Liver (tissue), 9 donors: ENCODE data around the gene JAM3. TPM values are rescaled to one million over a fixed set of nuclear protein-coding genes. Genes with fewer than 3 reads are reported as not detected.

ENCODE experiments used
- DNase-seq: peaks from one replicate; pipeline ENCODE4 v3.0.0-alpha.2; 2017; ENCODE audit warnings: low spot score
- H3K27ac ChIP-seq, 2 donors: one replicate each; pipeline ENCODE4 v1.7.0; 2013; ENCODE audit warnings: inconsistent platforms in 2 of 2, low read length in 2 of 2, control low read depth in 1 of 2, low read depth in 1 of 2, mild to moderate bottlenecking in 1 of 2
- H3K27me3 ChIP-seq, 4 donors: one replicate each; pipeline versions ENCODE4 v1.6.1 to v1.7.0; 2013; ENCODE audit warnings: low read length in 3 of 4, inconsistent platforms in 1 of 4, mild to moderate bottlenecking in 1 of 4, moderate library complexity in 1 of 4; ENCODE audit not compliant: control insufficient read depth in 4 of 4, insufficient read depth in 4 of 4
- H3K36me3 ChIP-seq, 4 donors: one replicate each; pipeline versions ENCODE4 v1.6.1 to v1.7.0; 2013; ENCODE audit warnings: low read length in 3 of 4, mild to moderate bottlenecking in 3 of 4, low read depth in 1 of 4, moderate library complexity in 1 of 4; ENCODE audit not compliant: control insufficient read depth in 4 of 4, insufficient read depth in 3 of 4
- H3K4me1 ChIP-seq, 4 donors: one replicate each; pipeline versions ENCODE4 v1.6.1 to v1.7.0; 2013; ENCODE audit warnings: low read length in 3 of 4, mild to moderate bottlenecking in 3 of 4, moderate library complexity in 1 of 4; ENCODE audit not compliant: control insufficient read depth in 4 of 4, insufficient read depth in 4 of 4
- H3K4me3 ChIP-seq, 3 donors: one replicate each; pipeline versions ENCODE4 v1.6.1 to v1.7.0; 2013; ENCODE audit warnings: low read length in 3 of 3, control low read depth in 1 of 3, low read depth in 1 of 3, mild to moderate bottlenecking in 1 of 3
- H3K9ac ChIP-seq, 2 donors: one replicate each; pipeline ENCODE4 v1.7.0; 2013; ENCODE audit warnings: low read length in 2 of 2, mild to moderate bottlenecking in 2 of 2, moderate library complexity in 2 of 2, control low read depth in 1 of 2, low read depth in 1 of 2
- H3K9me3 ChIP-seq, 4 donors: one replicate each; pipeline versions ENCODE4 v1.6.1 to v1.7.0; 2013; ENCODE audit warnings: low read length in 3 of 4; ENCODE audit not compliant: control insufficient read depth in 4 of 4
- CTCF ChIP-seq: fragments of 150-350 bp; IDR thresholded peaks from 2 replicates; pipeline ENCODE4 v1.5.1; 2017; ENCODE audit warnings: improper control_type of control experiment, low read depth, low read length; ENCODE audit not compliant: missing input control
- EGR1 ChIP-seq, 2 donors: IDR thresholded peaks; 2 replicates each; pipeline ENCODE4 v1.6.1; 2016 to 2018; ENCODE audit warnings: antibody characterized with exemption in 2 of 2, low read depth in 2 of 2
- FOXA1 ChIP-seq: IDR thresholded peaks from 2 replicates; pipeline ENCODE4 v1.6.1; 2016; ENCODE audit warnings: antibody characterized with exemption
- FOXA2 ChIP-seq: IDR thresholded peaks from 2 replicates; pipeline ENCODE4 v1.6.1; 2016; ENCODE audit warnings: antibody characterized with exemption
- GABPA ChIP-seq, 2 donors: IDR thresholded peaks in 1 of 2; conservative IDR thresholded peaks in 1 of 2; 2 replicates each; pipeline ENCODE4 v1.6.1; 2016; ENCODE audit warnings: antibody characterized with exemption in 2 of 2, mild to moderate bottlenecking in 1 of 2, moderate library complexity in 1 of 2
- HNF4A ChIP-seq, 2 donors: conservative IDR thresholded peaks; 2 replicates each; pipeline ENCODE4 v1.6.1; 2016; ENCODE audit warnings: antibody characterized with exemption in 2 of 2, mild to moderate bottlenecking in 2 of 2
- HNF4G ChIP-seq: IDR thresholded peaks from 2 replicates; pipeline ENCODE4 v1.6.1; 2016; ENCODE audit warnings: antibody characterized with exemption
- JUND ChIP-seq, 2 donors: IDR thresholded peaks; 2 replicates each; pipeline ENCODE4 v1.6.1; 2016; ENCODE audit warnings: antibody characterized with exemption in 2 of 2
- NR2F2 ChIP-seq: IDR thresholded peaks from 2 replicates; pipeline ENCODE4 v1.6.1; 2016; ENCODE audit warnings: antibody characterized with exemption
- RAD21 ChIP-seq, 2 donors: IDR thresholded peaks; 2 replicates each; pipeline ENCODE4 v1.6.1; 2016; ENCODE audit warnings: antibody characterized with exemption in 2 of 2, mild to moderate bottlenecking in 2 of 2
- RXRA ChIP-seq, 2 donors: IDR thresholded peaks; 2 replicates each; pipeline ENCODE4 v1.6.1; 2017 to 2018; ENCODE audit warnings: antibody characterized with exemption in 2 of 2, mild to moderate bottlenecking in 1 of 2
- SP1 ChIP-seq: IDR thresholded peaks from 2 replicates; pipeline ENCODE4 v1.6.1; 2018; ENCODE audit warnings: antibody characterized with exemption, mild to moderate bottlenecking
- TAF1 ChIP-seq: conservative IDR thresholded peaks from 2 replicates; pipeline ENCODE4 v1.6.1; 2016; ENCODE audit warnings: antibody characterized with exemption, mild to moderate bottlenecking
- YY1 ChIP-seq: IDR thresholded peaks from 2 replicates; pipeline ENCODE4 v1.6.1; 2016; ENCODE audit warnings: antibody characterized with exemption, mild to moderate bottlenecking
- ZBTB33 ChIP-seq: IDR thresholded peaks from 2 replicates; pipeline ENCODE4 v1.6.1; 2016; ENCODE audit warnings: antibody characterized with exemption
- WGBS: extraction: QIAGEN DNeasy Blood & Tissue Kit; methylation state at CpG from one replicate; pipeline ENCODE4 v1.1.7; 2013; 5-methylcytosine and 5-hydroxymethylcytosine counted together
- polyA plus RNA-seq, 2 donors: library from polyadenylated mRNA; stranded (reverse) in 1 of 2; unstranded in 1 of 2; fragments of 200-250 nt in 1 of 2; fragments of >200 nt in 1 of 2; fragmentation: Nextera tagmentation in 1 of 2; extraction: Ambion mirVana in 1 of 2; gene quantifications; one replicate each; pipeline versions ENCODE4 v1.2.1 to v1.2.3, GENCODE V29; 2013 to 2015
- total RNA-seq, 2 donors: library from RNA; depleted of rRNA; stranded (reverse); fragments of >200 nt; gene quantifications; one replicate each; pipeline ENCODE4 v1.2.3, GENCODE V29; 2014
- TF ChIP-seq, protein P1 (sequence below): IDR thresholded peaks from 2 replicates; pipeline ENCODE4 v1.6.1; 2016; ENCODE audit warnings: antibody characterized with exemption
- TF ChIP-seq, protein P2 (sequence below): IDR thresholded peaks from 2 replicates; pipeline ENCODE4 v1.6.1; 2016; ENCODE audit warnings: antibody characterized with exemption, mild to moderate bottlenecking
- donor health status: healthy.
- donor health status: healthy.
- donor health status: healthy.
- donor health status: healthy.
- donor health status: healthy.

The JAM3 gene
- total and polyA plus RNA-seq, 4 donors = 1.6 to 4.3 (median 2.1) TPM

- H3K4me1 ChIP-seq = no peaks in the 10 kb centered on the region
- no peak for DNase-seq
- no peak overlapping the region for H3K4me3 ChIP-seq
- H3K9me3 ChIP-seq = peaks cover 0 to 9% (median 4%) of the 10 kb centered on the region in 4 donors
- no peak overlapping the region for H3K9ac ChIP-seq
- no peaks in the 10 kb centered on the region for H3K36me3 ChIP-seq
- no peaks in the 10 kb centered on the region for H3K27me3 ChIP-seq
- H3K27ac ChIP-seq = no peak overlapping the region
- no peak for TF ChIP-seq YY1
- TF ChIP-seq NR2F2 = no peak
- TF ChIP-seq FOXA2 = no peak
- no peak for TF ChIP-seq CTCF
- no peak for TF ChIP-seq RXRA (IDR thresholded peaks at IDR 0.05)
- no peak for TF ChIP-seq EGR1 (IDR thresholded peaks at IDR 0.05; ENCODE audit: low read depth in 2 of 2)
- TF ChIP-seq ZBTB33 = no peak
- no peak for TF ChIP-seq FOXA1
- TF ChIP-seq, protein P1, sequence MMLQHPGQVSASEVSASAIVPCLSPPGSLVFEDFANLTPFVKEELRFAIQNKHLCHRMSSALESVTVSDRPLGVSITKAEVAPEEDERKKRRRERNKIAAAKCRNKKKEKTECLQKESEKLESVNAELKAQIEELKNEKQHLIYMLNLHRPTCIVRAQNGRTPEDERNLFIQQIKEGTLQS = no peak
- no peak for TF ChIP-seq GABPA (IDR thresholded peaks at IDR 0.05 in 1 of 2, conservative IDR thresholded peaks at IDR 0.05 in 1 of 2)
- no peak for TF ChIP-seq RAD21 (IDR thresholded peaks at IDR 0.05)
- no peak for TF ChIP-seq TAF1
- no peak for TF ChIP-seq SP1
- TF ChIP-seq HNF4A (conservative IDR thresholded peaks at IDR 0.05) = no peak
- TF ChIP-seq HNF4G = no peak
- TF ChIP-seq JUND (IDR thresholded peaks at IDR 0.05) = no peak
Observed at GRCh38 chr11:134132808-134133207, 63.9 kb downstream of the JAM3 start.

GRCh38 chr11:134134167-134134566 lies 65.3 kb downstream of the JAM3 start:
- DNase-seq = no peak
- Histone ChIP-seq H3K9me3 (peaks cover 0 to 9% (median 4%) of the 10 kb centered on the region in 4 donors), H3K36me3 (no peaks in the 10 kb centered on the region), H3K9ac (no peak overlapping the region), H3K27ac (no peak overlapping the region), H3K27me3 (no peaks in the 10 kb centered on the region), H3K4me3 (no peak overlapping the region), H3K4me1 (no peaks in the 10 kb centered on the region)
- TF ChIP-seq ZBTB33 (no peak), TAF1 (no peak), CTCF (no peak), NR2F2 (no peak), FOXA1 (no peak), YY1 (no peak), FOXA2 (no peak), EGR1 (IDR thresholded peaks at IDR 0.05; ENCODE audit: low read depth in 2 of 2) (no peak)
- TF ChIP-seq, protein P2, sequence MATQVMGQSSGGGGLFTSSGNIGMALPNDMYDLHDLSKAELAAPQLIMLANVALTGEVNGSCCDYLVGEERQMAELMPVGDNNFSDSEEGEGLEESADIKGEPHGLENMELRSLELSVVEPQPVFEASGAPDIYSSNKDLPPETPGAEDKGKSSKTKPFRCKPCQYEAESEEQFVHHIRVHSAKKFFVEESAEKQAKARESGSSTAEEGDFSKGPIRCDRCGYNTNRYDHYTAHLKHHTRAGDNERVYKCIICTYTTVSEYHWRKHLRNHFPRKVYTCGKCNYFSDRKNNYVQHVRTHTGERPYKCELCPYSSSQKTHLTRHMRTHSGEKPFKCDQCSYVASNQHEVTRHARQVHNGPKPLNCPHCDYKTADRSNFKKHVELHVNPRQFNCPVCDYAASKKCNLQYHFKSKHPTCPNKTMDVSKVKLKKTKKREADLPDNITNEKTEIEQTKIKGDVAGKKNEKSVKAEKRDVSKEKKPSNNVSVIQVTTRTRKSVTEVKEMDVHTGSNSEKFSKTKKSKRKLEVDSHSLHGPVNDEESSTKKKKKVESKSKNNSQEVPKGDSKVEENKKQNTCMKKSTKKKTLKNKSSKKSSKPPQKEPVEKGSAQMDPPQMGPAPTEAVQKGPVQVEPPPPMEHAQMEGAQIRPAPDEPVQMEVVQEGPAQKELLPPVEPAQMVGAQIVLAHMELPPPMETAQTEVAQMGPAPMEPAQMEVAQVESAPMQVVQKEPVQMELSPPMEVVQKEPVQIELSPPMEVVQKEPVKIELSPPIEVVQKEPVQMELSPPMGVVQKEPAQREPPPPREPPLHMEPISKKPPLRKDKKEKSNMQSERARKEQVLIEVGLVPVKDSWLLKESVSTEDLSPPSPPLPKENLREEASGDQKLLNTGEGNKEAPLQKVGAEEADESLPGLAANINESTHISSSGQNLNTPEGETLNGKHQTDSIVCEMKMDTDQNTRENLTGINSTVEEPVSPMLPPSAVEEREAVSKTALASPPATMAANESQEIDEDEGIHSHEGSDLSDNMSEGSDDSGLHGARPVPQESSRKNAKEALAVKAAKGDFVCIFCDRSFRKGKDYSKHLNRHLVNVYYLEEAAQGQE = no peak
- 97% methylated on average over 1 of the region's 1 CpG for WGBS
